Left ventricle myocardium inferior (tissue), 1 donor: ENCODE measurements around the gene RENBP. TPM values are rescaled to one million over a fixed set of nuclear protein-coding genes. Genes with fewer than 3 reads are reported as not detected.

Experiments used
- DNase-seq: peaks from one replicate; pipeline ENCODE4 v3.0.0-alpha.2; 2020
- H3K27ac ChIP-seq: fragments of 200-600 bp; replicated peaks from 2 replicates; pipeline ENCODE4 v1.8.0; 2021
- H3K27me3 ChIP-seq: fragments of 200-600 bp; 2 replicates; pipeline ENCODE4 v1.8.0; 2021; ENCODE audit warnings: low read depth
- H3K36me3 ChIP-seq: fragments of 200-600 bp; 2 replicates; pipeline ENCODE4 v1.8.0; 2021
- H3K4me1 ChIP-seq: fragments of 200-600 bp; 2 replicates; pipeline ENCODE4 v1.8.0; 2021
- H3K4me3 ChIP-seq: fragments of 200-600 bp; 2 replicates; pipeline ENCODE4 v1.8.0; 2021; ENCODE audit warnings: mild to moderate bottlenecking, moderate library complexity
- H3K9me3 ChIP-seq: fragments of 200-600 bp; replicated peaks from 2 replicates; pipeline ENCODE4 v1.8.0; 2021
- intact Hi-C: fragments of 100-400 bp; cut with micrococcal nuclease; formaldehyde crosslinking; loops from one replicate; pipeline ENCODE4 v1.11.0; 2022
- total RNA-seq: library from RNA; stranded (reverse); fragmentation: NEBNext Ultra II Directional; extraction: Animal tissue kit (Norgen Biotek cat#: 25700); gene quantifications from one replicate; pipeline ENCODE4 v1.2.1, GENCODE V29; 2021
- TF ChIP-seq, protein P1 (sequence below): fragments of 200-600 bp; IDR thresholded peaks from 2 replicates; pipeline ENCODE4 v1.8.0; 2021; ENCODE audit warnings: antibody characterized with exemption, mild to moderate bottlenecking, borderline replicate concordance
- donor health status: DM: no; HTN: yes; CAD: no; lungs with severe emphysema.

The RENBP gene
- total RNA-seq, 1 donor from 2014 or later, result 7.5 TPM

DNA sequence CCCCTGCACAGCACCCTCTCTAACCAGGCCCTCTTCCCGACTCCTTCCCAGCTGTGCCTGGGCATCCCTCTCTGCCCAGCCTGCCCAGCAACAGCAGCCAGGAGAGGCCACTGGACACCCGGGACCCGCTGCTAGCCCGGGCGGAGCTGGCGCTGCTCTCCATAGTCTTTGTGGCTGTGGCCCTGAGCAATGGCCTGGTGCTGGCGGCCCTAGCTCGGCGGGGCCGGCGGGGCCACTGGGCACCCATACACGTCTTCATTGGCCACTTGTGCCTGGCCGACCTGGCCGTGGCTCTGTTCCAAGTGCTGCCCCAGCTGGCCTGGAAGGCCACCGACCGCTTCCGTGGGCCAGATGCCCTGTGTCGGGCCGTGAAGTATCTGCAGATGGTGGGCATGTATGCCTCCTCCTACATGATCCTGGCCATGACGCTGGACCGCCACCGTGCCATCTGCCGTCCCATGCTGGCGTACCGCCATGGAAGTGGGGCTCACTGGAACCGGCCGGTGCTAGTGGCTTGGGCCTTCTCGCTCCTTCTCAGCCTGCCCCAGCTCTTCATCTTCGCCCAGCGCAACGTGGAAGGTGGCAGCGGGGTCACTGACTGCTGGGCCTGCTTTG is 38.9 kb downstream of the RENBP start:
- TF ChIP-seq, protein P1, sequence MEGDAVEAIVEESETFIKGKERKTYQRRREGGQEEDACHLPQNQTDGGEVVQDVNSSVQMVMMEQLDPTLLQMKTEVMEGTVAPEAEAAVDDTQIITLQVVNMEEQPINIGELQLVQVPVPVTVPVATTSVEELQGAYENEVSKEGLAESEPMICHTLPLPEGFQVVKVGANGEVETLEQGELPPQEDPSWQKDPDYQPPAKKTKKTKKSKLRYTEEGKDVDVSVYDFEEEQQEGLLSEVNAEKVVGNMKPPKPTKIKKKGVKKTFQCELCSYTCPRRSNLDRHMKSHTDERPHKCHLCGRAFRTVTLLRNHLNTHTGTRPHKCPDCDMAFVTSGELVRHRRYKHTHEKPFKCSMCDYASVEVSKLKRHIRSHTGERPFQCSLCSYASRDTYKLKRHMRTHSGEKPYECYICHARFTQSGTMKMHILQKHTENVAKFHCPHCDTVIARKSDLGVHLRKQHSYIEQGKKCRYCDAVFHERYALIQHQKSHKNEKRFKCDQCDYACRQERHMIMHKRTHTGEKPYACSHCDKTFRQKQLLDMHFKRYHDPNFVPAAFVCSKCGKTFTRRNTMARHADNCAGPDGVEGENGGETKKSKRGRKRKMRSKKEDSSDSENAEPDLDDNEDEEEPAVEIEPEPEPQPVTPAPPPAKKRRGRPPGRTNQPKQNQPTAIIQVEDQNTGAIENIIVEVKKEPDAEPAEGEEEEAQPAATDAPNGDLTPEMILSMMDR, result no peak
- intact Hi-C loops, result no loop called here
- Histone ChIP-seq H3K27ac (peak overlapping the region; percentile 78), H3K4me1 (peaks cover 18% of the 10 kb centered on the region), H3K4me3 (peak overlapping the region; percentile 59), H3K36me3 (no peaks in the 10 kb centered on the region), H3K27me3 (no peaks in the 10 kb centered on the region), H3K9me3 (no peaks in the 10 kb centered on the region)
- DNase-seq, result no peak

DNA sequence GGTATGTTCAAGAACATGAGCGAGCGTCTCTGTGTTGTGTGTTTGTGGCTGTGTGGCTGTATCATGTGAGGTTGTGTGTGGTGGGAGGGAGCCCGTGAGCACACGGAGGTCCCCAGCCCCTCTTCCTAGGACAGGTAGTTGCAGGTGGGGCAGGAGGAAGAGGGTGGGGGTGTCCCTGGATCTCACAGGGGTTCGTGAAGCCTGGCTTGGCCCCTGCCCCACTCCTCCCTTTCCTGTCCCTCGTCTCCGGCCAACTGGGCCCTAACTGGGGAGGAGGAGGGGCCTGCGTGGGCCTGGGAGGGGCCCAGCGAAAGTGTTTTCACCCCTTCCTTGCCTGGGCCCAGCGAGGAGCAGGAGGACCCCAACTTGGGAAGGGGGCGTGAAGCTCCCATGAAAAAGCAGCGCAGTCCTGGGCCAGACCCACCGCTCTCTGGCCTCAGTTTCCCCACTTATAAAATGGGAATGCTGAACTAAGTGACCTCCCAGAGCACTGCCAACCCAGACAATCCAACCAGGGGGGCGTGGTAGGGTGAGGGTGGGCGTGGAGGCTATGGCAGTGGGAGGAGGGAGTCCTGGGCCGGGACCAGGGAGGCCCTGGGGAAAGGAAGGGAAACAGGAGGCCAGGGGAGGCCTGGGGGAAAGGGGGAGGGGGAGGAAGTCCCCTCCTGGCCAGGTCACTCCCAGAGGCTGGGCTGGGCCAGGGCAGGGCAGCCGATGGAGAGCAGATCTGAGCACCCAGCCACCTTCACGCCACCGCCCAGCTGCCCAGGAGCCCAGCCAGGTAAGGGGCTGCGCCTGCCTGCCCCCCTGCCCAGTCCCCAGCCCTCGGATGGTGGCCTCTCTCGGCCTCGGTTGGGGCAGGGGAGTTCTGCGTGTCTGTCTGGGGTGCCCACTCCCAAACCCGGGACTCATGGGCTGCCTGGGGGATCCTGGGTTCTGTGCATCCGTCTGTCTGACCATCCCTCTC is 40.2 kb downstream of the RENBP start, which contains the start of gene AVPR2:
AVPR2 (plus strand) TSS at position 683 of the 967 bp plus-strand sequence. CDS start 473 bp downstream, outside the sequence.
- intact Hi-C loops, result no loop called here
- no peaks in the 10 kb centered on the region for H3K27me3 ChIP-seq
- H3K4me1 ChIP-seq, result peaks cover 21% of the 10 kb centered on the region
- H3K4me3 ChIP-seq, result peak within 1 kb of the TSS; percentile 59
- H3K9me3 ChIP-seq, result no peaks in the 10 kb centered on the region
- DNase-seq, result peak; percentile 36
- H3K36me3 ChIP-seq, result no peaks in the 10 kb centered on the region
- TF ChIP-seq, protein P1, result no peak
- peak within 1 kb of the TSS; percentile 78 for H3K27ac ChIP-seq

DNA sequence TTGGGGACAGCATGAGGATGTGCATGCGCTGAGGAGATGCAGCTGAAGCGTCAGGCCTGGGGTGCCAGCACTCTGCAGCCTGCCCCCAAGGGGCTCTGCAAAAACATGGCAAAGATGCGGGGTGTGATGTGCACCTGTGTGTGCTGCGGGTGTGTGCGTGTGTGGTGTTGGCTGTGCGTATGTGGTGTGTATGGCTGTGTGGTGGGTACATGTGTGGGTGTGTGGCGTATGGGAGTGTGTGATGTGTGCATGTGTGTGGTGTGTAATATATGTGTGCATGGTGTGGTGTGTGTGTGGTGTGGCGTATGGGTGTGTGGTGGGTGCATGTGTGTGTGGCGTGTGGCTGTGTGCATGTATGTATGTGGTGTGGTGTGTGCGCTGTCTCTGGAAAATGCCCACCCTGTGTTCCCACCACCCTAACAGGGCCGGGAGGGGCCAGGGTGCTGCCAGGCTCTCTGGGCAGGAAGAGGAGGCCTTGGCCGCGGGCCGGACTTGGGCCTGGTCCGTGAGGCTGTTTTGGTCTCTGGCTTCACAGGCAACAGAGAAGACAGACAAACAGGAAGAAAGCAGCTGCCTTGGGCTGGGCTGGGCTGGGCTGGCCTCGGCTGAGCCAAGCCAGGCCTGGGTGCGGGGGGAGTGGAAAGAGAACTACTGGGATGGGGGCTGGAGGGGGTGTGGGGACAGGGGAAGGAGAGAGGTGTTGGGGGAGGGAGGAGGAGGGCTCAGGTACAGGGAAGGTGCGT is 41.0 kb downstream of the RENBP start:
- Histone ChIP-seq H3K4me3 (peak overlapping the region; percentile 59), H3K27me3 (no peaks in the 10 kb centered on the region), H3K4me1 (peaks cover 21% of the 10 kb centered on the region), H3K9me3 (no peaks in the 10 kb centered on the region), H3K27ac (peak overlapping the region; percentile 78), H3K36me3 (no peaks in the 10 kb centered on the region)
- intact Hi-C loops, result no loop called here
- TF ChIP-seq, protein P1, result no peak
- DNase-seq, result no peak

DNA sequence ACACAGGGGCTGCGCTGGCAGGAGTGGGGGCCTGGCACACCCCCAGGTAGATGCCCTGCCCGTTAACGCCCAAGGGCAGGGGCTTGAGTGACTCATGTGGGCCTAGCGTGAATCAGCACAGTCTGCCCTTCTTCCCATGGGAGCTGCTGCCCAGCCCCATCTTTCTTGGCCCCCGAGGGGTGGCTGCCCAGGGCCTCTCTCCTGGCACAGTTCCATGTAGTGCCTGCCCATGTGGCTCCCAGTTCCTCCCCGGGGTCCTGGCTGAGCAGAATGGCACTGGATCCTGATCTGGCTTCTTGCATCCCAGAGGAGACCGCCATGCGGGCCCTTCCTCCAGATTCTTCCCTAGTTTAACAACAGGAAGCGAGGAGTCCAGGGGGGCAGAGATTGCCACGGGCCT is 42.1 kb downstream of the RENBP start:
- Histone ChIP-seq H3K4me3 (no peak overlapping the region), H3K36me3 (no peaks in the 10 kb centered on the region), H3K27ac (peak overlapping the region; percentile 27), H3K4me1 (peaks cover 21% of the 10 kb centered on the region), H3K9me3 (no peaks in the 10 kb centered on the region), H3K27me3 (no peaks in the 10 kb centered on the region)
- no peak for DNase-seq
- intact Hi-C loops, result no loop called here
- TF ChIP-seq, protein P1, result no peak

DNA sequence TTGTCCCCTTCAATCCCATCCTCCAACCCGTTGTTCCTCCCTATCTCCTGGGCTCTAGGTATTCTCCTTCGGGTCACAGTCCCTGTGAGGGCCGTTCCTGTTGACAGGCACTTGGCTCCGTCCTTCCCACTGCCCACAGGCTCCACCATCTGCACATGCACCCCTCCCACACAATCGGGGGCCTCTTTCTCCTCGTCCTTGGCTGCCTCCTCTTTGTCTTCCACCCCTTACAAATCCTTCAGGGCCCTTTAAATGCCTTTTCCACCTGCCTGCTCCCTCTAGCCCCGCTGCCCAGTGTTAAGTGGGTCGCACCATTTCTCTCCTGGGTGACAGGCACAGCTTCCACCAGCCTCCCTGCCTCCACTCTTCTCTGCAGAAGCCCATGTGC is 42.7 kb downstream of the RENBP start:
- H3K27ac ChIP-seq, result peak overlapping the region; percentile 27
- no peak overlapping the region for H3K4me3 ChIP-seq
- H3K9me3 ChIP-seq, result no peaks in the 10 kb centered on the region
- peaks cover 21% of the 10 kb centered on the region for H3K4me1 ChIP-seq
- no peaks in the 10 kb centered on the region for H3K36me3 ChIP-seq
- TF ChIP-seq, protein P1, result no peak
- no peaks in the 10 kb centered on the region for H3K27me3 ChIP-seq
- intact Hi-C loops, result no loop called here
- DNase-seq, result no peak
